HG02623 (cell line): ENCODE results near the gene ERF.

Source experiments
- ATAC-seq: cut with Tn5 transposase; IDR thresholded peaks from one replicate; pipeline ENCODE4 v1.9.1; 2021; ENCODE audit warnings: moderate library complexity; ENCODE audit not compliant: unreplicated experiment

The ERF gene

GRCh38 chr19:42254089-42254849 is 659 bp downstream of the ERF start:
- peak; percentile 20 for ATAC-seq

GRCh38 chr19:42253245-42254088 is 1.5 kb downstream of the ERF start:
- peak; percentile 11 for ATAC-seq

- ATAC-seq = no peak
Observed at GRCh38 chr19:42252365-42253244, 2.3 kb downstream of the ERF start.

GRCh38 chr19:42251572-42252358 is 3.2 kb downstream of the ERF start:
- ATAC-seq = no peak

- no peak for ATAC-seq
Observed at GRCh38 chr19:42250666-42251531, 4.0 kb downstream of the ERF start.

- ATAC-seq = no peak
Observed at GRCh38 chr19:42250183-42250665, 4.7 kb downstream of the ERF start.

GRCh38 chr19:42249769-42250168 is 5.2 kb downstream of the ERF start:
- ATAC-seq = no peak

GRCh38 chr19:42249149-42249750 is 5.7 kb downstream of the ERF start:
- no peak for ATAC-seq

- ATAC-seq = no peak
Observed at GRCh38 chr19:42248270-42249148, 6.4 kb downstream of the ERF start.

GRCh38 chr19:42247640-42248199 is 7.2 kb downstream of the ERF start:
- no peak for ATAC-seq

- no peak for ATAC-seq
Observed at GRCh38 chr19:42246922-42247639, 7.8 kb downstream of the ERF start.

GRCh38 chr19:42246143-42246921 is 8.6 kb downstream of the ERF start:
- no peak for ATAC-seq

- ATAC-seq = no peak
Observed at GRCh38 chr19:42245231-42245630, 9.7 kb downstream of the ERF start.

GRCh38 chr19:42244347-42245220 is 10.3 kb downstream of the ERF start:
- ATAC-seq = peak; percentile 32
